HG03039 (cell line): ENCODE results near the gene CALN1.
"Not testable (repeated sequence)": the region's sequence is repeated elsewhere in the genome, so short reads cannot be mapped to it uniquely, and the experiment has no call there.

Experiments used
- ATAC-seq: cut with Tn5 transposase; IDR thresholded peaks from one replicate; pipeline ENCODE4 v1.9.1; 2021; ENCODE audit warnings: mild to moderate bottlenecking, moderate library complexity; ENCODE audit not compliant: unreplicated experiment

The CALN1 gene

DNA sequence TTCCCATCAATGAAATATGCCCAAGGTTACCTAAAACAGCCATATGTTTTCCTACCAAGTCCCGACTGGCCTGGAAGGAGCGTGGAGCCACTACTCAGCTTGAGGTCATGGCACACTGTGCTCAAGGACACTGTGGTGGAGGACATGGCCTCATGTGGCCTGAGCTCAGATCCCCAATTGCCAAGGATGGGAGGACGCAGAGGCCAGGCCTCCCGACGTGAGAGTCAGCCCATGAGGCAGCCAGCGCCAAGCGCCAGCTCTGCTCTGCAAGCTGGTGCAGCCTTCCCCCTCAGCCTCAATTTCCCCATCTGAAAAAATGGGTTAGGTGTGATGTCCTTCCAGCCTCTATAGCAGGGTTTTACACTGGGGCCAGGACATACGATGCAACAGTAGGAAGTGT lies 302.6 kb downstream of the CALN1 start:
- ATAC-seq, result no peak

DNA sequence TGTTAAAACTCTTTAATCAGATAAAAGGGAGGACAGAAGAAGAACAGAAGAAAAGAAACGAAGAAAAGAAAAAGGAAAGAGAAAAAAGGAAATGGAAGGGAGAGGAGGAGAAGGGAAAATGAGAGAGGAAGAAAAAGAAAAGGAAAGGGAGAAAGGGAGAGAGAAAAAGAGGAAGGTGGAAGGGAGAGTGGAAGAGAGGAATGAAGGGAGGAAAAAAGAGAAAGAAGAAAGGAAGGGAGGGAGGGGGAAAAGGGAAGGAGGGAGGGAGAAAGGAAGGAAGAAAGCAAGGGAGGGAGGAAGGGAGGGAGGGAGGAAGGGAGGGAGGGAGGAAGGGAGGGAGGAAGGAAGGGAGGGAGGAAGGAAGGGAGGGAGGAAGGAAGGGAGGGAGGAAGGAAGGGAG lies 305.7 kb downstream of the CALN1 start:
- ATAC-seq, result no peak

DNA sequence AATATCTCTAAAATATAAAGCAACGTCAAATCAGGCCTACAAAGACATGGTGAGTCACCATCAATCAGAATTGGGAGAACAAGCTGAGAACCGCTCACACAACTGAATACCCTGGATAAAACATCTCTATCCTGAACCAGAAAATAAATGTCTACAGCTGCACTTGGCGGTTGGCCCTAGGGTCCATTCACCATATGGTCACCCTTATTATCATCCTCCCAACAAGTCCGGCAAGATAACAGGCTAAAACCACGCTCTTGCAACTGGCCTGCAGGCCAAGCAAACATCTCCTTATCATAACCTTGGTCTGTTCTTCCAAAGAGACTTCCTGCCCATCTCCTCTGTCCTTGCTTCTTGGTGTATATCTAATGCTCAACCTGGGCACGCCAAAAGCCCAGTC lies 310.7 kb downstream of the CALN1 start:
- no peak for ATAC-seq

DNA sequence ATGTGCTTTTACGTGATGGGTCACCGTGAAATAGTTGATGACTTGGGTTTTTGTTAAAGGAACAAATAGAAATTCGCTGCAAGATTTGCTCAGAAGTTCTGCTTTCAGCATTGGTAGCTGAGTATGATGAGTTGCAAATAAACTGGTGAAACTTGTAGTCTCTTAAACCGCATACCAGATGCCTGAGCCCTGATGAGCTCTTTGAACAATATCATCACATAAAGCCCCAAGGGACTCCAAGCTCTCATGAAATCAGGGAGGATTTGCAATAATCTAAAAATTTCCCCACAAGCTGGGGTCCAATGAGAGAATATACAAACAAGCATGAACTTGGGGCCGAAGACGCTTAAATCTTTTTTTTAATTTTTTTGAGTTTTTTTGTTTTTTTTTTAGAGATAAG lies 312.4 kb downstream of the CALN1 start:
- no peak for ATAC-seq

DNA sequence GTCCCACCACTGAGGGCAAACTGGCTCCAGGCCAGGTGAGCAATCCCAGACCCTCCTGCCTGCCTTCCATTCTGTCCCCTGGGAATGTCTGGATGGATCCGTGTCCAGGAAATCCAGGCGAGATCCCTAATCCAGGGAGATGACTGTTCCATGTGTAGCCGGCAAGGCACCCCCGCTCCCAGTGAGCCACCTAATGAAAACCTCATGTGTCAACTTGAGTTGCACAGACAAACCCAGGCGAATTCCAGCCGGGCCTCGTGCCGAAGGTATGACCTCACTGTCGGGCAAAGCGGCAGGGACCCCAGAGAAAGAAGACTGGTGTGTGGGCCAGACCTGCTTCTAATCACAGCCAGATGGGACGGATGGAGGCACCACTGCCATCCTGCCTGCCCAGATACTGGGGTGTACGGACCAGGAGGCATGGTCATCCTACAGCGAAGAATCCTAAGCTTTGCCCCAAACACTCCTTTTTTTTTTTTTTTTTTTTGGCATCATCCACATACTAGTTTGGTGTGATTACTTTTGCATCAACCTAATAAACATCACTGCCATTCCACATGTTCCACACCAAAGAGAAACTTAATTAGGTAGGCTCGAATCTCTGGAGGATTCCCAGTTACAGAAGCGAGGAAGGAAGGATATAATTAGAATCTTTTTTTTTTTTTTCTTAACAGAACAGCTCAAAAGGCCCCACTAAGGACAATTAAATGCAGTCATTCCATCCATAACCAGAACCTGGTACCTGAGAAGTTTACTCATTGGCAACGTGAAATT lies 313.1 kb downstream of the CALN1 start:
- no peak for ATAC-seq

DNA sequence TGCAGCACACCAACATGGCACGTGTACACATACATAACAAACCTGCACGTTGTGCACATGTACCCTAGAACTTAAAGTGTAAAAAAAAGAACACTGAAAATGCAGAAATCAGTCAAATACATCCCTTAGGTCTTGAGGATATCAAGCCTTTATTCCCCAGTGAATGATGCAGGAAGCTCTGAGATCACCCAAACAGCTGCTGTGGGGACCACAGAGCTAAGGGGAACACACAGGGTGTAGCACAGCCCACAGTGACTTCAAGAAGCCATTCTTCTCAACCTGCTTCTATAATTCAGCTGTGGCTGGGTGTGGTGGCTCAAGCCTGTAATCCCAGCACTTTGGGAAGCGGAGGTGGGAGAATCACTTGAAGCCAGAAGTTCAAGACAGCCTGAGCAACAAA lies 314.9 kb downstream of the CALN1 start:
- no peak for ATAC-seq

DNA sequence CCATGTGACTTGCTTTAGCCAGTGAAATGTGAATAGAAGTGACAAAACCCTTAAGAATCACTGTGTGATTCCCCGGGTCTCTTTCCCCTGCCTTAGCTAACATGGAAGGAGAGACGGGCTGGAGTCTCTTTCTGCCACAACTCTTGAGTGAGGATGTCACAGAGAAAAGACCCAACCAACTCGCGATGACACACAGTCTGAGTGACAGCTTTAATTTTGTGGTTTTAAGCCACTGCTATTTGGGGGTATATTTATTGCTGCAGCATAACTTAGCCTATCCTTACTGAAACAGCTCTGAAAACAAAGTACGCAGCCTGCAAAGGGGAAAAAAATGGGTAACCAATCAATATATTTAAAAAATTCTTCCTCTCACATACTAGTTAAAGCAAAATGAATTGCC lies 319.4 kb downstream of the CALN1 start:
- ATAC-seq, result no peak

DNA sequence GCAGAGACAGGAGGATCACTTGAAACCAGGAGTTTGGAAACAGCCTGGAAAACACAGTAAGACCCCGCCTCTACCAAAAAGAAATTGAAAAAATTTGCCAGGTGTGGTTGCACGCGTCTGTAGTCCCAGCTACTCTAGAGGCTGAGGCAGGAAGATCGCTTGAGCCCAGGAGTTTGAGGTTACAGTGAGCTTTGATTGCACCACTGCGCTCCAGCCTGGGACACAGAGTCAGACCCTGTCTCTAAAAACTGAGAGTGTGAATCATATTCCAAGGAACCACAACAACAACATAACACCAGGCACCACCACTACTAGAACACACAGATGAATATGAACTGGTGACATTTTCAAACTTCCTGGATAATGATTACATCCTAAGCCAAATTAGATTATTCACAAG lies 324.2 kb downstream of the CALN1 start:
- ATAC-seq, result no peak

DNA sequence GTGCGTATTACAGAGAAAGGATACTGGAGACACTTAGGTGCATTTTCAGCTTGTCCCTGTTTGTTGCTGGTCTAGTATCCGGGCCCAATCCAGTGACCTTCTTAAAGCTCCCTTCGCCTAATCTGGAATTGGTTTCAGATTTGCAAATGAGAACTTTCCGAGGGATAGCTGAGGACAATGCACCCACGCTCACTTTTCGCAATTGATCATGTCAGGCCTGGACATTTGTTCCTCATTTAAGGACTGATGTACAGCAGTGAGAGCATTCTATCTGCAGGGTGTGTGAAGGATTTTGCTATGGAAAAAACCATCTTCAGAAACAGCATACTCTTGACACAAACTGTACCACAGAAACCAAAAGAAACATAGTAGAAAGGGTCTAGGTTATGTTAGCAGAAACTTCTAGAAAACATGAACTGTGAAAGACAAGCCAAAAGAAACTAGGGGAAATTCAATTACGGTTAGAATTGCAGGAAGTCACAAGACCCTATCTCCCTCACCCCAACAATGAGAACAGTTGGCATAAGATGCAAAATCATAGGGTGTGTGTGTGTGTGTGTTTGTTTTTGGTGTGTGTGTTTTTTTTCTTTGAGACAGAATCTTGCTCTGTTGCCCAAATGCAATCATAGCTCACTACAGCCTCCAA lies 331.1 kb downstream of the CALN1 start:
- ATAC-seq, result no peak

DNA sequence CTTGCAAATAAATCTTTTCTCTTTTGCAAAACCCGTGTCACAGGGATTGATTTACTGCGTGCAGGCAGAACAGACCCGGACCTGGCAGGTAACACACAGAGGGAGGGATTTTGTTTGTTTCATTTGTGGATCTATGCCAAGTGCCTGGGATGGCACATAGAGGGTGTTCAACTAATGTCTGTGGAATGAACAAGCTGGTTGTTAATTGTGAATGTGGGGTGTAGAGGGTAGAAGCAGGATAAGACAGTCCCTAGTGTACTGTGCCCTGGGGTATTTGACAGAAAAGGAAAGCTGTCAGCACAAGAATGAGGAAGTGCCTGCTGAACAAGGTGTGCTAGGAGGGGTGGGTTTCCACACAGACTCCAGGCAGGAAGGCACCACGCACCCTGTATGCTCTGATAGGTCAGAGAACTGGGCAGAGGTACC lies 331.8 kb downstream of the CALN1 start:
- no peak for ATAC-seq

DNA sequence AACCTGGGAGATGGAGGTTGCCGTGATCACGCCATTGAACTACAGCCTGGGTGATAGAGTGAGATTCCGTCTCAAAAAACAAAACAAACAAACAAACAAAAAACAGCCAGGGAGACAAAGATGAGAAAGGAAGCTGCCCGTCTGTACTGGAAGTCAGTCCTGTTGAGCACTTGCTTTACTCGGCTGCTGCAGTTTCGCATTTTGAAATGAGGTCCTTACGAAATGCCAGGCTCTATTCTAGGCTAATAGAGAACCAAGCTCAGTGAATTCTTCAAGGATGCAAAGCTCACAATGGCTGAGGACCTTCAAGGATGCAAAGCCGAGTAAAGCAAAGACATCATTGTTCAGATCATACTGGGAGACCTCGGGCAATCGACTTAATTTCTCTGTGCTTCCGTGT lies 333.3 kb downstream of the CALN1 start:
- ATAC-seq, result no peak

DNA sequence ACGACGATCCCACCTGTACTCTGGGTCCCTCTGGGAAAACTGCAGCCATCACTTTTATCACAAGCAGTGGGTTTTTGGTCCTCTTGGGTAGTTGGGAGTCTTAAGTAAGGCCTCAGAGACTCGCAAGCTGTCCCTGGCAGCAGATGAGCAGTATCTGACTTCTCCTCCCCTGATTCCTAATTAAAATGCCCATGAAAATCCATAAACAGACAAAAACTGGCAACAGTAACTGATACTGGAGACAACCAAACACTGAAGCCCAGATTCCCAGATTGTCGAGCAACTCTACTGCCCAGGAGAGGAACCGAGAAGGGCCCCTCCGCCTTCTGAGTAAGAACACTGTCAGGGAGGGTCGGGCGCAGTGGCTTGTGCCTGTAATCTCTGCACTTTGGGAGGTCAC lies 333.8 kb downstream of the CALN1 start:
- ATAC-seq, result no peak

DNA sequence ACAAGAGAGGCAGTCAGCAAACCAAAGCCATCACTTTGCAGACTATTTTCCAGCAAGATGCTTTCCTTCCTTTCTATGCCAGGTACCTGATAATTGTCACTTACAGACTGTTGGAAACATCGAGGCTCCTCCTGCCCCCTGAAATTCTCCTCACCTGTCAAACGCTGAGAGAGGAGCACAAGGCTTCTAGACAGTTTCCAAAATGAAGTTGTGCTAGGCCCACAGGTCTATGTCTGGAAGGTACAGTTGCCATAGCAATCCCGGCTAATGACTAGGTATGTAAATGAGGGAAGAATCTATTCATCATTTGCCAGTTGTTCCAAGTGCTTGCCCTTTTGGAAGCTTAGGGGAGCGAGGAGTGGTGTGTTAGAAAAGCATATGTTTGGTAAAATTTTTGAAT lies 334.4 kb downstream of the CALN1 start:
- no peak for ATAC-seq

DNA sequence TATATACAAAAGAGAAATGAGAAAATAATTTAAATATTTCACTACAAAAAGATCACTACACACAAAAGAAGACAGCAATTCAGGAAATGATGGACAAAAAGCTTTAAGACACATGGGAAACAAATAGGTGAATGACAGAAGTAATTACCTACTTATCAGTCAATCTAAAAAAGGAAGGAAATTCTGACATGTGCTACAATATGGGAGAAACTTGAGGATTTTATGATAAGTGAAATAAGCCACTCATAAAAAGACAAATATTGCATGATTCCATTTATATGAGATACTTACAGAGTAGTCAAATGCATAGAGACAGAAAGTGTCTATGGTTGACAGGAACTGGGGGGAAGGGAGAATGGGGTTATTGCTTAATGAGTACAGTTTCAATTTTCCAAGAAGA lies 339.2 kb downstream of the CALN1 start:
- no peak for ATAC-seq

DNA sequence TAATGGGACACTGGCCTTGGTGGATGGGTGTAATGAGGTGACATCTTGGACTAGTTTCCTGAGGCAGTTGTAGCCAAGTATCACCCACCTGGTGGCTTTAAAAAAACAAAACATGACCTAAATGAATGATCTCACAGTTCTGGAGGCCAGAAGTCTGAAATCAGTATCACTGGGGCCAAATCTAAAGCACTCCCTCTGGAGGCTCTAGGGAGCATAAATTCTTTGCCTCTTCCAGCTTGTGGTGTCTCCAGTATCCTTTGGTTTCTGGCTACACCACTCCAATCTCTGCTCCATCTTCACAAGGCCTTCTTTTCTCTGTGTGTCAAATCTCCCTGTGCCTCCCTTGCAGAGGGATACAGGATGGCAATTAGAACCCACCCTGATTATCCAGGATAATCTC lies 342.9 kb downstream of the CALN1 start:
- no peak for ATAC-seq

DNA sequence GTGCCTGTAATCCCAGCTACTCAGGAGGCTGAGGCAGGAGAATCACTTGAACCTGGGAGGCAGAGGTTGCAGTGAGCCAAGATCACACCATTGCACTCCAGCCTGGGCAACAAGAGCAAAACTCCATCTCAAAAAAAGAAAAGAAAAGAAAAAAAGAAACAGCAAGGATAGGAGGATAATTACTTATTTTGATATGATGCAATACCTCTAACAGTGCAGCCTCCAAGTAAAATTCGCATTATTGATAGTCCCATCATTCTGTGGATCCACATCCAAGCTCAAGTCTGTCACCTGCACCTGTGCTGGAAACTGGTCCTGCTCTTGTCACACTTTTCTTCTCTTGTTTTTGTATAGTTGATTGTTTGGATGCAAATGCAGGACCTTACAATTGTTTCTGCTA lies 346.4 kb downstream of the CALN1 start:
- ATAC-seq, result not testable (repeated sequence)

DNA sequence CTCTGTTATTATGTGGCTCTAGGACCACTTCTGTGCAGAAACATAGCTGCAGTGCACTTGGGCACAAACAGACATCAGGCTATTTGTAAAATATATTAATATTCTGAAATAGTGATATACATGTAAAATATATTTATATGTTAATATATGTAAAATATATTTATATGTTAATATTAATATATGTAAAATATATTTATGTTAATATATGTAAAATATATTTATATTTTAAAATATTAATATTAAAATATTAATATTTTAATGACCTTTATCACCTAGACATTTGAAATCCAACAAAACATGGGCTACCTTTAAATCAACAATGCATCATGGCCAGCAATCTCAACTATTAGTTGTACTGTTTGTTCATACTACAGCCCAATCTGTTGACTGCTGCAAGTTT lies 347.2 kb downstream of the CALN1 start:
- no peak for ATAC-seq

DNA sequence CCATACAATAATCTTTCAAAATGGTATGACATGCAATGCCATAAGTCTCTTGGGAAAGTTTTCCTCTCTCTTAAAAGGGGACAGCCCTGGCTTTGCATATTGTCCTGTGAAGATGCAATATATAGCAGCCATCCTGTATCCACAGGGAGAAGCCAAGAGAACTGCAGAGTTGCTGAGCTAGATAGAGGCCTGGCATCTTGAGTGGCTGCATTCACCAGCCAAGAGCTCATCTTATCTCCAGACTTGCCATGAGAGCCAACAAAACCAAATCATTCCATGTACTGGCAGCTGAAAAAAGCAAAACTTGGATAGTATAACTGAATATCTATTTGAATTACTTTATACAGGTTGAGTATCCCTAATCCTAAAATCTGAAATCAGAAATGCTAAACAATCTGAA lies 348.8 kb downstream of the CALN1 start:
- no peak for ATAC-seq

DNA sequence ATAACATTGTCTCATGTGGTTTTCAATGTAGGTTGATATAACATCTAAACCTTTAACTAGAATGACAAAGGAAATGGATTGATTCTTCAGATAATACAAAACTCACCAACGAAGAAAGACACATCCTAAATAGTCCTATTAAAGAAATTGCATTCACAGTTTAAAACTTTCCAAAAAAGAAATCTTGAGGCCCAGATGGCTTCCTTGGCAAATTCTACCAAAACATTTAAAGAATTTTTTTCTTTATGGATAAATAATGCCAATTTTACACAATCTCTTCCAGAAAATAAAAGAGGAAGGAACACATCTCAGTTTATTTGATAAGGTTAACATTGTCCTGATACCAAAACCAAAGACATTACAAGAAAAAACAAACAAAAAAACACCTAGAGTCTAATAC lies 349.5 kb downstream of the CALN1 start:
- no peak for ATAC-seq

DNA sequence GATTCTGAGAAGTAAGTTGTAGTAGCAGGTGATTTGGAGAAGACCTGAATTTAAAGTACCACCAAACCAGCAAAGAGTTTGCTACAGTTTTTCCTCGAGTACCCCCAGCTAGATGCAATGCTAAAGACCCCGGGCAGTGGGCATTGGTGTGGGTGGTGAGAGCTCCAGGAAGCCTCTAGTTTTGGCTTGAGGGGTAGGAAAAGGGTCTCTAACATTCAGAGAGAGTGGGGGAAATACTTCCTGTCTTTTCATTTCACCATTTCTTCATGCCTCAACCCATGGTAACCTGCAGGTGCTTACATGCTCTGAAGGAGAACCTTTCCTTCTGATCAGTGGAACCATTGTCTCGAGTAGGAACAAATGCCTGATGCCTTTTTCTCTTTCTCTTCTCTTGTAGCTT lies 352.2 kb downstream of the CALN1 start:
- ATAC-seq, result no peak

DNA sequence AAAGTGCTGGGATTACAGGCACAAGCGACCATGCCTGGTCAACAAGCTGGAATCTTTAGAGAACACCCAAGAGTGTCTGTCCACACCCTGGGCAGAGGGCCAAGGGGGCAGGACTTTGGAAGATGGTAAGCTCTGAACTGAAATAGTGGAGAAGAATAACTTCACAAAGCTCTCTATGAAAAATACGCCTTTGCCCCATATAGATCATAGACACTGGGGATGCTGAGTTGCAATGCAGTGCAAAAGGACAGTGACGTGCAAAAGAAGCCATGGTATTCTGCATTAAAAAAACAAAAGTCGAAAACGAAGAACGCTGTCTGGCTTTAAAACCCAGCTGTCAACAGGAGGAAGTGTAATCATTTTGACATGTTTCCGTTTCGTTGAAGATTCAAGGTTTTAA lies 353.6 kb downstream of the CALN1 start:
- no peak for ATAC-seq

DNA sequence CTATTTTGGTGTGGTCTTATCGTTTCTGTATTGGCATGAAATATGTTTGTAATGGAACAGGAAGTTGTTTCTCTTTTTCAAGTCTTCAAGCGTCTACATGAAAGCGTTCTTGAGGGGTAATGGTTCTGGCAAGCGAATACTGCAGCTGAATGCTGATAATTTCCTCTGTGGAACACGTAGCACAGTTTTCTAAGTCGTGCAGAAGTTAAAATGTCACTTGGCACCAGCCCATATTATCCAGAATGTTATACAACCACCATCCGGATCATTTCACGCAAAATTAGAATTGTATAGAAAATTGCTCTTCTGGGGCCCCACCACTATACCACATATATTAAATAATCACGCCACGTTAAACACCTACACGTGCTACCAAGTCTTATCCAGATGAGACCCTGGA lies 354.3 kb downstream of the CALN1 start:
- no peak for ATAC-seq

DNA sequence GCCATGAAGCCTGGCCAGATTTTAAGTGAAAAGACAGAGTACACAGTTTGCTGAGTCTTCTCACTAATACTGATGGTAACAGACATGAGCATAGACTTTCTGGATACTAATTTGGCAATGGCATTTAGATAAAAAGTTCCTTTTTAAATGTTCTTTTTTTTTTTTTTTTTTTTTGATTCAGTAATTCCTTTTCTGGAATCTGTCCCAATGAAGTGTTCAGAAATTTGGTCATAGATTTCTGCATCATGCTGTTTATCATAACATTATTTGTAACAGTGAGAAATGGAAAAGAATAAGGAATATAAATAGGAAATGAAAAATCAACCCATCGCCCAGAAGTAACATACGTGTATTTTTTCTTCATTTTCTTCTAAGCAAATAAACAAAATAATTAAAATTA lies 354.9 kb downstream of the CALN1 start:
- ATAC-seq, result no peak
